ENCODE results near the gene PACSIN2. TPM values are rescaled to one million over a fixed set of nuclear protein-coding genes. Genes with fewer than 3 reads are reported as not detected.
A peak's percentile ranks its signal among the peaks of the same experiment; 100 is the strongest.

The PACSIN2 gene
- polyA plus RNA-seq, 2 of the 4 experiments (the other 2 are of a cell fraction) = 60.3 to 94.0 TPM

DNA sequence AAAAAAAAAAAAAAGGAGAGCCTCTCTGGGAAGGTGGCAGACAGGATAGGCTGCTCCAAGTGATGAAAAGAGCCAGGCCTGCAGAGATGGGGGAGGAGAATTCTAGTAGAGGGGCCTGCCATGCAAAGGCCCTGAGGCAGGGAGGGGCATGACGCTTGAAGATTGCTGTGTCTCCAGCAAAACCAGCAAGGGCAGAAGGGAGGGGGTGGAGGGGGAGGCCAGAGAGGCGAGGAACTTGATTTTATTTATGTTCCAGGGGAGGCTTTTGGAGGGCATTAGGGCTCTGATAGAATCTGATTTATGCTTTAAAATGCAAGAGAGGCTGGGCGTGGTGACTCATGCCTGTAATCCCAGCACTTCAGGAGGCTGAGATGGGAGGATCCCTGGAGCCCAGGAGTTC lies 16.7 kb upstream of the PACSIN2 start:
- Histone ChIP-seq H3K4me2 (no peak overlapping the region), H3K9me3 (no peaks in the 10 kb centered on the region), H3K4me3 (no peak overlapping the region), H3K4me1 (peaks cover 18% of the 10 kb centered on the region), H3K27ac (peak overlapping the region; percentile 39 to 44; a peak in 2 of 6 replicates)
- CTCF ChIA-PET = interaction anchor here (2.2 kb wide), 1 partner anchor 42 kb away, joined by 6 read pairs; no protein-coding TSS in a partner anchor
- DNase-seq (ENCODE audit: low read depth in 1 of 2, low spot score in 1 of 2) = no peak
- FAIRE-seq = no peak
- POLR2A ChIA-PET = interaction anchor here (0.5 kb wide), 1 partner anchor 110 kb away, joined by 5 read pairs; no protein-coding TSS in a partner anchor
- ATAC-seq = no peak
- TF ChIP-seq HOXB13 (CRISPR knock-in tag; IDR thresholded peaks at IDR 0.05; ENCODE audit: low read depth) (no peak), CBX8 (IDR thresholded peaks at IDR 0.05) (no peak), RCOR1 (IDR thresholded peaks at IDR 0.05; ENCODE audit: low read depth, low read length) (no peak), EP300 (IDR thresholded peaks at IDR 0.05) (no peak), CBX2 (IDR thresholded peaks at IDR 0.05; ENCODE audit: borderline replicate concordance, low read depth) (no peak), MYC (IDR thresholded peaks at IDR 0.05; ENCODE audit: borderline replicate concordance, low read length) (no peak), BHLHE40 (IDR thresholded peaks at IDR 0.05; ENCODE audit: low read depth, low read length) (no peak), ZFP36 (IDR thresholded peaks at IDR 0.05; ENCODE audit: borderline replicate concordance, partially characterized antibody) (no peak), NR3C1 (IDR thresholded peaks at IDR 0.05) (no peak), RARB (CRISPR knock-in tag; IDR thresholded peaks at IDR 0.05) (no peak), RFX5 (IDR thresholded peaks at IDR 0.05) (no peak), CHD4 (IDR thresholded peaks at IDR 0.05; ENCODE audit: borderline replicate concordance) (no peak), ZSCAN20 (CRISPR knock-in tag; IDR thresholded peaks at IDR 0.05) (no peak), ESRRA (IDR thresholded peaks at IDR 0.05; ENCODE audit: borderline replicate concordance, low read length) (no peak)
- TF ChIP-seq, protein P1, sequence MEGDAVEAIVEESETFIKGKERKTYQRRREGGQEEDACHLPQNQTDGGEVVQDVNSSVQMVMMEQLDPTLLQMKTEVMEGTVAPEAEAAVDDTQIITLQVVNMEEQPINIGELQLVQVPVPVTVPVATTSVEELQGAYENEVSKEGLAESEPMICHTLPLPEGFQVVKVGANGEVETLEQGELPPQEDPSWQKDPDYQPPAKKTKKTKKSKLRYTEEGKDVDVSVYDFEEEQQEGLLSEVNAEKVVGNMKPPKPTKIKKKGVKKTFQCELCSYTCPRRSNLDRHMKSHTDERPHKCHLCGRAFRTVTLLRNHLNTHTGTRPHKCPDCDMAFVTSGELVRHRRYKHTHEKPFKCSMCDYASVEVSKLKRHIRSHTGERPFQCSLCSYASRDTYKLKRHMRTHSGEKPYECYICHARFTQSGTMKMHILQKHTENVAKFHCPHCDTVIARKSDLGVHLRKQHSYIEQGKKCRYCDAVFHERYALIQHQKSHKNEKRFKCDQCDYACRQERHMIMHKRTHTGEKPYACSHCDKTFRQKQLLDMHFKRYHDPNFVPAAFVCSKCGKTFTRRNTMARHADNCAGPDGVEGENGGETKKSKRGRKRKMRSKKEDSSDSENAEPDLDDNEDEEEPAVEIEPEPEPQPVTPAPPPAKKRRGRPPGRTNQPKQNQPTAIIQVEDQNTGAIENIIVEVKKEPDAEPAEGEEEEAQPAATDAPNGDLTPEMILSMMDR (IDR thresholded peaks at IDR 0.05) = no peak
- TF ChIP-seq, protein P2, sequence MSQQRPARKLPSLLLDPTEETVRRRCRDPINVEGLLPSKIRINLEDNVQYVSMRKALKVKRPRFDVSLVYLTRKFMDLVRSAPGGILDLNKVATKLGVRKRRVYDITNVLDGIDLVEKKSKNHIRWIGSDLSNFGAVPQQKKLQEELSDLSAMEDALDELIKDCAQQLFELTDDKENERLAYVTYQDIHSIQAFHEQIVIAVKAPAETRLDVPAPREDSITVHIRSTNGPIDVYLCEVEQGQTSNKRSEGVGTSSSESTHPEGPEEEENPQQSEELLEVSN (IDR thresholded peaks at IDR 0.05; ENCODE audit: borderline replicate concordance, low read depth) = no peak
- TF ChIP-seq, protein P3, sequence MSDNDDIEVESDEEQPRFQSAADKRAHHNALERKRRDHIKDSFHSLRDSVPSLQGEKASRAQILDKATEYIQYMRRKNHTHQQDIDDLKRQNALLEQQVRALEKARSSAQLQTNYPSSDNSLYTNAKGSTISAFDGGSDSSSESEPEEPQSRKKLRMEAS (IDR thresholded peaks at IDR 0.05) = no peak
- WGBS (ENCODE audit: missing lambda C conversion rate) = 33% methylated on average over 3 of the region's 3 CpGs

DNA sequence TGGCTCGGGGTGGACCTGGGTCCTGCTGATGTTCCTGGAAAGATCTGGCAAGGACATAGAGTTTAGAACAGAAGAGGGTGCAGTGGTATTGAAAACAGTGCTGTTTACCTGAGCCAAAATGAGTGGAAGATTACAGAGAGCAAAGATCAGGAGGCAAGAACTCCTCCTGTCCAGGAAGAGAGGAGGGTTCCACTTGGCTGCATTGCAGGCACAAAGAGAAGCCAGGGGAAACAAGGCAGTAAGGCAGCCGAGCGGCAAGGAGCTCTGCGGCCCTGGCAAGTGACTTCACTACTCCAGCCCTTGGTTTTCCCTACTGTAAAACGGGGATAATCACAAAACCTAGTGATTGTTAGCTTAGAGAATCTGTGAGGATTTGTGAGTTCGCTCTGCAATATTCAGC lies 3.7 kb upstream of the PACSIN2 start:
- ATAC-seq (no peak), FAIRE-seq (no peak), DNase-seq (ENCODE audit: low read depth in 1 of 2, low spot score in 1 of 2) (no peak)
- Histone ChIP-seq H3K4me2 (peak overlapping the region; percentile 38), H3K9me3 (no peaks in the 10 kb centered on the region), H3K27ac (peak overlapping the region; percentile 28 to 61; a peak in 4 of 6 replicates), H3K4me1 (peaks cover 23% of the 10 kb centered on the region), H3K4me3 (no peak overlapping the region)
- WGBS (ENCODE audit: missing lambda C conversion rate) = 79% methylated on average over 6 of the region's 6 CpGs
- CTCF ChIA-PET = interaction anchor here (1.4 kb wide), 1 partner anchor 15 kb away, joined by 5 read pairs; no protein-coding TSS in a partner anchor
- POLR2A ChIA-PET = no interaction called here
- TF ChIP-seq CBX8 (IDR thresholded peaks at IDR 0.05) (no peak), RFX5 (IDR thresholded peaks at IDR 0.05) (no peak), HOXB13 (CRISPR knock-in tag; IDR thresholded peaks at IDR 0.05; ENCODE audit: low read depth) (no peak), MAZ (IDR thresholded peaks at IDR 0.05; ENCODE audit: borderline replicate concordance, low read depth, low read length) (no peak), RARB (CRISPR knock-in tag; IDR thresholded peaks at IDR 0.05) (no peak), ZSCAN20 (CRISPR knock-in tag; IDR thresholded peaks at IDR 0.05) (no peak), JUN (IDR thresholded peaks at IDR 0.05) (no peak)
- TF ChIP-seq, protein P4, sequence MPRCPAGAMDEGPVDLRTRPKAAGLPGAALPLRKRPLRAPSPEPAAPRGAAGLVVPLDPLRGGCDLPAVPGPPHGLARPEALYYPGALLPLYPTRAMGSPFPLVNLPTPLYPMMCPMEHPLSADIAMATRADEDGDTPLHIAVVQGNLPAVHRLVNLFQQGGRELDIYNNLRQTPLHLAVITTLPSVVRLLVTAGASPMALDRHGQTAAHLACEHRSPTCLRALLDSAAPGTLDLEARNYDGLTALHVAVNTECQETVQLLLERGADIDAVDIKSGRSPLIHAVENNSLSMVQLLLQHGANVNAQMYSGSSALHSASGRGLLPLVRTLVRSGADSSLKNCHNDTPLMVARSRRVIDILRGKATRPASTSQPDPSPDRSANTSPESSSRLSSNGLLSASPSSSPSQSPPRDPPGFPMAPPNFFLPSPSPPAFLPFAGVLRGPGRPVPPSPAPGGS (IDR thresholded peaks at IDR 0.05) = no peak

Data from A549 (cell line).